GM12801 (cell line): ENCODE results near the gene UBALD1.

ENCODE experiments used
- CTCF ChIP-seq: IDR thresholded peaks from one replicate; pipeline ENCODE4 v1.5.1; 2011; ENCODE audit warnings: control low read depth; ENCODE audit not compliant: insufficient read length; ENCODE audit errors: extremely low read depth

The UBALD1 gene

GRCh38 chr16:4649744-4650442 is 35.2 kb upstream of the UBALD1 start:
- no peak for TF ChIP-seq CTCF

GRCh38 chr16:4648917-4649316 is 34.2 kb upstream of the UBALD1 start:
- no peak for TF ChIP-seq CTCF

- no peak for TF ChIP-seq CTCF
Observed at GRCh38 chr16:4647644-4647980, 32.9 kb upstream of the UBALD1 start.

GRCh38 chr16:4646773-4647643 is 32.3 kb upstream of the UBALD1 start:
- no peak for TF ChIP-seq CTCF

- TF ChIP-seq CTCF, result no peak
Observed at GRCh38 chr16:4641895-4642294, 27.2 kb upstream of the UBALD1 start.

- no peak for TF ChIP-seq CTCF
Observed at GRCh38 chr16:4641306-4641687, 26.6 kb upstream of the UBALD1 start.

GRCh38 chr16:4640572-4641305 is 26.1 kb upstream of the UBALD1 start:
- TF ChIP-seq CTCF, result no peak
